Hepatocyte (in vitro differentiated cells): ENCODE measurements around the gene PRLH.

Experiments
- EZH2 ChIP-seq: fragments of 200-600 bp; sonication (generic); IDR thresholded peaks from 2 replicates; pipeline ENCODE4 v1.6.1; 2016; ENCODE audit warnings: antibody characterized with exemption, mild to moderate bottlenecking, borderline replicate concordance
- EZH2phosphoT487 ChIP-seq: fragments of 200-600 bp; sonication (generic); IDR thresholded peaks from one replicate; pipeline ENCODE4 v1.6.1; 2018; ENCODE audit warnings: antibody characterized with exemption, mild to moderate bottlenecking, low read depth, moderate library complexity; ENCODE audit not compliant: unreplicated experiment, severe bottlenecking
- TF ChIP-seq, protein P1 (sequence below): fragments of 200-600 bp; sonication (generic); IDR thresholded peaks from 2 replicates; pipeline ENCODE4 v1.5.1; 2016; ENCODE audit warnings: antibody characterized with exemption, mild to moderate bottlenecking; ENCODE audit not compliant: poor library complexity

DNA sequence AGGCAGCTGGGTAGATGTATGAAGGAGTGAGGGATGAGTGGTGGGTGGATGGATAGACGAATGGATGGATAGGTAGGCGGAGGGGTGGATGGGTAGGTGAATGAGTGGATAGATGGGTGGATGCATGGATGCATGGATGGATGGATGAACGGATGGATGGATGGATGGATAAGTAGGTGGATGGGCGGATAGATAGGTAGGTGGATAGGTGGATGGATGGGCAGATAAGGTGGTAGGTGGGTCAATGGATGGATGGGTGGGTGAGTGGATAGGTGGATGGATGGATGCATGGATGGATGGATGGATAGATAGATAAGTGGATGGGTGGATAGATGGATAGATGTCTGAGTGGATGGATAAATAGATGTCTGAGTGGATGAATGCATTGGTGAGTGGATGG is 49.2 kb upstream of the PRLH start:
- TF ChIP-seq, protein P1, sequence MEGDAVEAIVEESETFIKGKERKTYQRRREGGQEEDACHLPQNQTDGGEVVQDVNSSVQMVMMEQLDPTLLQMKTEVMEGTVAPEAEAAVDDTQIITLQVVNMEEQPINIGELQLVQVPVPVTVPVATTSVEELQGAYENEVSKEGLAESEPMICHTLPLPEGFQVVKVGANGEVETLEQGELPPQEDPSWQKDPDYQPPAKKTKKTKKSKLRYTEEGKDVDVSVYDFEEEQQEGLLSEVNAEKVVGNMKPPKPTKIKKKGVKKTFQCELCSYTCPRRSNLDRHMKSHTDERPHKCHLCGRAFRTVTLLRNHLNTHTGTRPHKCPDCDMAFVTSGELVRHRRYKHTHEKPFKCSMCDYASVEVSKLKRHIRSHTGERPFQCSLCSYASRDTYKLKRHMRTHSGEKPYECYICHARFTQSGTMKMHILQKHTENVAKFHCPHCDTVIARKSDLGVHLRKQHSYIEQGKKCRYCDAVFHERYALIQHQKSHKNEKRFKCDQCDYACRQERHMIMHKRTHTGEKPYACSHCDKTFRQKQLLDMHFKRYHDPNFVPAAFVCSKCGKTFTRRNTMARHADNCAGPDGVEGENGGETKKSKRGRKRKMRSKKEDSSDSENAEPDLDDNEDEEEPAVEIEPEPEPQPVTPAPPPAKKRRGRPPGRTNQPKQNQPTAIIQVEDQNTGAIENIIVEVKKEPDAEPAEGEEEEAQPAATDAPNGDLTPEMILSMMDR: no peak
- TF ChIP-seq EZH2phosphoT487 (no peak), EZH2 (no peak)
